Measurements from ENCODE around the gene ME3.

Gene ME3

GRCh38 chr11:86489442-86489841 is 183.0 kb downstream of the ME3 start:
- no peak overlapping the region for H3K4me3 ChIP-seq (ENCODE audit: low read depth, low read length)
- in situ Hi-C loops (cut with HindIII; ENCODE audit: low sequenced_read_pairs) = no loop called here
- TF ChIP-seq, protein P1, sequence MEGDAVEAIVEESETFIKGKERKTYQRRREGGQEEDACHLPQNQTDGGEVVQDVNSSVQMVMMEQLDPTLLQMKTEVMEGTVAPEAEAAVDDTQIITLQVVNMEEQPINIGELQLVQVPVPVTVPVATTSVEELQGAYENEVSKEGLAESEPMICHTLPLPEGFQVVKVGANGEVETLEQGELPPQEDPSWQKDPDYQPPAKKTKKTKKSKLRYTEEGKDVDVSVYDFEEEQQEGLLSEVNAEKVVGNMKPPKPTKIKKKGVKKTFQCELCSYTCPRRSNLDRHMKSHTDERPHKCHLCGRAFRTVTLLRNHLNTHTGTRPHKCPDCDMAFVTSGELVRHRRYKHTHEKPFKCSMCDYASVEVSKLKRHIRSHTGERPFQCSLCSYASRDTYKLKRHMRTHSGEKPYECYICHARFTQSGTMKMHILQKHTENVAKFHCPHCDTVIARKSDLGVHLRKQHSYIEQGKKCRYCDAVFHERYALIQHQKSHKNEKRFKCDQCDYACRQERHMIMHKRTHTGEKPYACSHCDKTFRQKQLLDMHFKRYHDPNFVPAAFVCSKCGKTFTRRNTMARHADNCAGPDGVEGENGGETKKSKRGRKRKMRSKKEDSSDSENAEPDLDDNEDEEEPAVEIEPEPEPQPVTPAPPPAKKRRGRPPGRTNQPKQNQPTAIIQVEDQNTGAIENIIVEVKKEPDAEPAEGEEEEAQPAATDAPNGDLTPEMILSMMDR (IDR thresholded peaks at IDR 0.05; ENCODE audit: low read depth, low read length, missing control alignments) = no peak
- no peak for DNase-seq (ENCODE audit: low read depth)

GRCh38 chr11:86488553-86488952 is 183.9 kb downstream of the ME3 start:
- H3K4me3 ChIP-seq (ENCODE audit: low read depth, low read length) = no peak overlapping the region
- in situ Hi-C loops (cut with HindIII; ENCODE audit: low sequenced_read_pairs) = no loop called here
- TF ChIP-seq, protein P1 (IDR thresholded peaks at IDR 0.05; ENCODE audit: low read depth, low read length, missing control alignments) = no peak
- no peak for DNase-seq (ENCODE audit: low read depth)

DNA sequence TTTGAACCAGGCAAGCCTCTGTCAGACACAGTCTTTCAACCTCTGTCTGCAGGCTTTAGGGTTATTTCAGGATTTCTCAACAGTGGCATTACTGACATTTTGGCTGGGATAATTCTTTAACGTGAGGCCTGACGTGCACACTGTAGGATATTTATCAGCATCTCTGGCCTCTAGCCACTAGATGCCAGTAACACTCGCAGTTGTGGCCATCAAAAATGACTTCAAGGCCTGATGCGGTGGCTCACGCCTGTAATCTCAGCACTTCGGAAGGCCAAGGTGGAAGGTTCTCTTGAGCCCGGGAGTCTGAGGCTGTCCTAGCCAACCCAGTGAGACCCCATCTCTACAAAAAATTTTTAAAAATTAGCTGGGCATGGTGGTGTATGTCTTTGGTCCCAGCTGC is 184.7 kb downstream of the ME3 start:
- no peak overlapping the region for H3K4me3 ChIP-seq (ENCODE audit: low read depth, low read length)
- DNase-seq (ENCODE audit: low read depth) = no peak
- in situ Hi-C loops (cut with HindIII; ENCODE audit: low sequenced_read_pairs) = no loop called here
- TF ChIP-seq, protein P1 (IDR thresholded peaks at IDR 0.05; ENCODE audit: low read depth, low read length, missing control alignments) = no peak

GRCh38 chr11:86486261-86487030 is 186.0 kb downstream of the ME3 start:
- TF ChIP-seq, protein P1 (IDR thresholded peaks at IDR 0.05; ENCODE audit: low read depth, low read length, missing control alignments) = no peak
- in situ Hi-C loops (cut with HindIII; ENCODE audit: low sequenced_read_pairs) = no loop called here
- no peak overlapping the region for H3K4me3 ChIP-seq (ENCODE audit: low read depth, low read length)
- DNase-seq (ENCODE audit: low read depth) = no peak

DNA sequence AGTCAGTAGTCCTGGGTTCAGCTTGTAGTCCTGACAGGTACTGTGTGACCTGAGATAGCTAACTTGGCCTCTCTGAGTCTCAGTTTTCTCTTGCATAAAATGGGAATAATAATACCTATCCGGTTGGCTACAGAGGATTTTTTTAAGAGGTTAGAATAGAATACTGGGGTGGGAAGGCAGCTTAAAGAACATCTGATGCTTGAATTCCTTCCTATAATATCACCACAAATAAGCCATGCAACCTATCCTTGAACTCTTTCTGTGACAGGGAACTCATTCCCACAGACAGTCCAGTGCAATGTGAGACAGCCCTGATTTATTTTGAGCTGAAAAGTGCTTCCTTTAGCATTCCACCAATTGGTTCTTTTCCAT is 187.6 kb downstream of the ME3 start:
- DNase-seq (ENCODE audit: low read depth) = no peak
- H3K4me3 ChIP-seq (ENCODE audit: low read depth, low read length) = no peak overlapping the region
- TF ChIP-seq, protein P1 (IDR thresholded peaks at IDR 0.05; ENCODE audit: low read depth, low read length, missing control alignments) = no peak
- in situ Hi-C loops (cut with HindIII; ENCODE audit: low sequenced_read_pairs) = no loop called here

DNA sequence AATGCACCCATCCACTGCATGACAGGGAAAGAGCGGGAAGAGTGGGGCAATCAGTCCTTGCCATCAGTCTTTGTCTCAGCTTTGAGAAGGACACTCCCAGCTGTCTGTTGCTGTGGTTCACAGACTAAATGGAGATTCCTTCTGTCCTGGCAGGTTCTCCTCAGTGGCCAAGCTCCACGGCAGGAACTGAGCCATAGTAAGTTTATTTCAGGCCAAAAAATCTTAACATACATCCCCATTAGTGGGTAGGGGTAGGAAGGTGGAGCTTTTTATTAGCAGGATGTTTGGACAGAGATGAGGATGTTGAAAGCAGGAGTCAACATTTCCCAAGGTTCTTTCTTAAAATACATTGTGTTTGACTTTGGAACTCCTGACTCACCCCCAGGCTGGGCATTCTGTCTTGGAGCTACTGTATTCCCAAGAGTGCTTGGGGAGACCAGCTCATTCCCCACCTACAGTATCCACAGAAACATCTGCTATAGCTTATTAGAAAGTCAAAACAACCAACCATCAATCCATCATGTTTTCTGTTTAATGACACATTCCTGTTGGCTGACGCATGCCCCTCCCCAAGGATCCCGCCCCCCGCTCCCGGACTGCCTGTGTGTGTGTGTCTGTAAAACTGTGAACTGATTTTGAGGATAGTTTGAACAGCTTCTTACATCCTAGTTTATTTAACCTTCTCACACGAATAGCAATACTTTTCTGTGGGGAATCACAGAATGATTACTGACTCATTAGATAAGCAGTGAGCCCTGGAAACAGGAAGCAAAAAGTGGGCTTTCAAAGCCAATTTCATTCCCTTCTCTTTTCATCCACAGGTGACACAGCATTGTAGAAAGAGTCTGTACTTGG is 188.2 kb downstream of the ME3 start:
- DNase-seq (ENCODE audit: low read depth) = peak; percentile 90
- in situ Hi-C loops (cut with HindIII; ENCODE audit: low sequenced_read_pairs) = no loop called here
- TF ChIP-seq, protein P1 (IDR thresholded peaks at IDR 0.05; ENCODE audit: low read depth, low read length, missing control alignments) = no peak
- H3K4me3 ChIP-seq (ENCODE audit: low read depth, low read length) = no peak overlapping the region

All from astrocyte of the cerebellum (primary cell).